ENCODE measurements around the gene PUS10. TPM values are rescaled to one million over a fixed set of nuclear protein-coding genes. Genes with fewer than 3 reads are reported as not detected.

Gene PUS10
- total and polyA plus RNA-seq, 2 experiments from 2014 or later = 6.7 to 7.1 TPM

GRCh38 chr2:60976256-60976850 lies 41.7 kb downstream of the PUS10 start:
- H3K79me2 ChIP-seq (ENCODE audit: insufficient read depth) = no peaks in the 10 kb centered on the region
- H2AFZ ChIP-seq = no peak overlapping the region
- H3K27ac ChIP-seq = no peak overlapping the region
- H3K4me1 ChIP-seq (ENCODE audit: insufficient read depth) = no peaks in the 10 kb centered on the region
- H3K4me2 ChIP-seq (ENCODE audit: unreplicated experiment) = no peak overlapping the region
- no peak overlapping the region for H3K4me3 ChIP-seq
- 92 to 95% methylated on average over 3 of the region's 3 CpGs for WGBS, 2 experiments (ENCODE audit: low coverage in 1 of 2, low lambda C conversion rate in 2 of 2, missing lambda C conversion rate in 2 of 2)
- no peaks in the 10 kb centered on the region for H3K36me3 ChIP-seq (ENCODE audit: low read depth)
- no peaks in the 10 kb centered on the region for H3K27me3 ChIP-seq (replicated peaks; ENCODE audit: insufficient read depth)
- no peaks in the 10 kb centered on the region for H3K9me3 ChIP-seq (ENCODE audit: low read depth)
- TF ChIP-seq EZH2phosphoT487 (IDR thresholded peaks at IDR 0.05; ENCODE audit: insufficient read depth, low read depth) = no peak
- TF ChIP-seq EZH2 (IDR thresholded peaks at IDR 0.05; ENCODE audit: insufficient read depth, poor library complexity, severe bottlenecking) = no peak
- H4K20me1 ChIP-seq (ENCODE audit: insufficient read depth) = no peaks in the 10 kb centered on the region
- in situ Hi-C loops (cut with MboI) = loop anchor here (25.0 kb wide), 1 partner anchor 264 kb away; no protein-coding TSS in a partner anchor
- no peak for DNase-seq
- no peaks in the 10 kb centered on the region for H3F3A ChIP-seq (ENCODE audit: insufficient read depth)
- H3K9ac ChIP-seq = no peak overlapping the region
- H3K9me2 ChIP-seq (ENCODE audit: insufficient read depth) = no peaks in the 10 kb centered on the region

GRCh38 chr2:60974652-60975051 lies 43.4 kb downstream of the PUS10 start:
- Histone ChIP-seq H3K4me2 (ENCODE audit: unreplicated experiment) (no peak overlapping the region), H3K27me3 (replicated peaks; ENCODE audit: insufficient read depth) (no peaks in the 10 kb centered on the region), H3K36me3 (ENCODE audit: low read depth) (no peaks in the 10 kb centered on the region), H3F3A (ENCODE audit: insufficient read depth) (no peaks in the 10 kb centered on the region), H3K9ac (no peak overlapping the region), H3K9me2 (ENCODE audit: insufficient read depth) (no peaks in the 10 kb centered on the region), H3K4me3 (no peak overlapping the region), H3K27ac (no peak overlapping the region), H2AFZ (no peak overlapping the region), H4K20me1 (ENCODE audit: insufficient read depth) (no peaks in the 10 kb centered on the region), H3K79me2 (ENCODE audit: insufficient read depth) (no peaks in the 10 kb centered on the region), H3K4me1 (ENCODE audit: insufficient read depth) (no peaks in the 10 kb centered on the region), H3K9me3 (ENCODE audit: low read depth) (no peaks in the 10 kb centered on the region)
- TF ChIP-seq EZH2 (IDR thresholded peaks at IDR 0.05; ENCODE audit: insufficient read depth, poor library complexity, severe bottlenecking) = no peak
- TF ChIP-seq EZH2phosphoT487 (IDR thresholded peaks at IDR 0.05; ENCODE audit: insufficient read depth, low read depth) = no peak
- 93 to 95% methylated on average over 16 of the region's 16 CpGs for WGBS, 2 experiments (ENCODE audit: low coverage in 1 of 2, low lambda C conversion rate in 2 of 2, missing lambda C conversion rate in 2 of 2)
- DNase-seq = no peak
- in situ Hi-C loops (cut with MboI) = loop anchor here (25.0 kb wide), 1 partner anchor 262 kb away; no protein-coding TSS in a partner anchor

- Histone ChIP-seq H3K9me2 (ENCODE audit: insufficient read depth) (no peaks in the 10 kb centered on the region), H2AFZ (no peak overlapping the region), H3K4me2 (ENCODE audit: unreplicated experiment) (no peak overlapping the region), H3K9ac (no peak overlapping the region), H3K4me3 (no peak overlapping the region), H3K79me2 (ENCODE audit: insufficient read depth) (no peaks in the 10 kb centered on the region), H4K20me1 (ENCODE audit: insufficient read depth) (no peaks in the 10 kb centered on the region), H3F3A (ENCODE audit: insufficient read depth) (no peaks in the 10 kb centered on the region), H3K27me3 (replicated peaks; ENCODE audit: insufficient read depth) (no peaks in the 10 kb centered on the region), H3K4me1 (ENCODE audit: insufficient read depth) (no peaks in the 10 kb centered on the region), H3K9me3 (ENCODE audit: low read depth) (no peaks in the 10 kb centered on the region), H3K27ac (no peak overlapping the region), H3K36me3 (ENCODE audit: low read depth) (no peaks in the 10 kb centered on the region)
- no peak for DNase-seq
- no peak for TF ChIP-seq EZH2 (IDR thresholded peaks at IDR 0.05; ENCODE audit: insufficient read depth, poor library complexity, severe bottlenecking)
- no peak for TF ChIP-seq EZH2phosphoT487 (IDR thresholded peaks at IDR 0.05; ENCODE audit: insufficient read depth, low read depth)
- in situ Hi-C loops (cut with MboI) = no loop called here
- WGBS, 2 experiments (ENCODE audit: low coverage in 1 of 2, low lambda C conversion rate in 2 of 2, missing lambda C conversion rate in 2 of 2) = 56 to 62% methylated on average over 5 of the region's 5 CpGs
These were observed 44.4 kb downstream of the PUS10 start for GRCh38 chr2:60973705-60974104.

GRCh38 chr2:60972889-60973656 lies 45.0 kb downstream of the PUS10 start:
- H3K27me3 ChIP-seq (replicated peaks; ENCODE audit: insufficient read depth) = no peaks in the 10 kb centered on the region
- no peak overlapping the region for H3K4me2 ChIP-seq (ENCODE audit: unreplicated experiment)
- H3K27ac ChIP-seq = no peak overlapping the region
- no peaks in the 10 kb centered on the region for H3K4me1 ChIP-seq (ENCODE audit: insufficient read depth)
- no peaks in the 10 kb centered on the region for H3F3A ChIP-seq (ENCODE audit: insufficient read depth)
- no peaks in the 10 kb centered on the region for H4K20me1 ChIP-seq (ENCODE audit: insufficient read depth)
- no peaks in the 10 kb centered on the region for H3K9me3 ChIP-seq (ENCODE audit: low read depth)
- no peak for DNase-seq
- 92 to 93% methylated on average over 29 to 32 of the region's 32 CpGs for WGBS, 2 experiments (ENCODE audit: low coverage in 1 of 2, low lambda C conversion rate in 2 of 2, missing lambda C conversion rate in 2 of 2)
- no peaks in the 10 kb centered on the region for H3K36me3 ChIP-seq (ENCODE audit: low read depth)
- TF ChIP-seq EZH2 (IDR thresholded peaks at IDR 0.05; ENCODE audit: insufficient read depth, poor library complexity, severe bottlenecking) (no peak), EZH2phosphoT487 (IDR thresholded peaks at IDR 0.05; ENCODE audit: insufficient read depth, low read depth) (no peak)
- in situ Hi-C loops (cut with MboI) = no loop called here
- H3K4me3 ChIP-seq = no peak overlapping the region
- H3K9ac ChIP-seq = no peak overlapping the region
- no peak overlapping the region for H2AFZ ChIP-seq
- no peaks in the 10 kb centered on the region for H3K79me2 ChIP-seq (ENCODE audit: insufficient read depth)
- H3K9me2 ChIP-seq (ENCODE audit: insufficient read depth) = no peaks in the 10 kb centered on the region
